Liver (tissue), 9 donors: Measurements from ENCODE around the gene CHMP5. TPM values are rescaled to one million over a fixed set of nuclear protein-coding genes. Genes with fewer than 3 reads are reported as not detected.

ENCODE experiments used
- DNase-seq: peaks from one replicate; pipeline ENCODE4 v3.0.0-alpha.2; 2017; ENCODE audit warnings: low spot score
- H3K27ac ChIP-seq, 2 donors: one replicate each; pipeline ENCODE4 v1.7.0; 2013; ENCODE audit warnings: inconsistent platforms in 2 of 2, low read length in 2 of 2, control low read depth in 1 of 2, low read depth in 1 of 2, mild to moderate bottlenecking in 1 of 2
- H3K27me3 ChIP-seq, 4 donors: one replicate each; pipeline versions ENCODE4 v1.6.1 to v1.7.0; 2013; ENCODE audit warnings: low read length in 3 of 4, inconsistent platforms in 1 of 4, mild to moderate bottlenecking in 1 of 4, moderate library complexity in 1 of 4; ENCODE audit not compliant: control insufficient read depth in 4 of 4, insufficient read depth in 4 of 4
- H3K36me3 ChIP-seq, 4 donors: one replicate each; pipeline versions ENCODE4 v1.6.1 to v1.7.0; 2013; ENCODE audit warnings: low read length in 3 of 4, mild to moderate bottlenecking in 3 of 4, low read depth in 1 of 4, moderate library complexity in 1 of 4; ENCODE audit not compliant: control insufficient read depth in 4 of 4, insufficient read depth in 3 of 4
- H3K4me1 ChIP-seq, 4 donors: one replicate each; pipeline versions ENCODE4 v1.6.1 to v1.7.0; 2013; ENCODE audit warnings: low read length in 3 of 4, mild to moderate bottlenecking in 3 of 4, moderate library complexity in 1 of 4; ENCODE audit not compliant: control insufficient read depth in 4 of 4, insufficient read depth in 4 of 4
- H3K4me3 ChIP-seq, 3 donors: one replicate each; pipeline versions ENCODE4 v1.6.1 to v1.7.0; 2013; ENCODE audit warnings: low read length in 3 of 3, control low read depth in 1 of 3, low read depth in 1 of 3, mild to moderate bottlenecking in 1 of 3
- H3K9ac ChIP-seq, 2 donors: one replicate each; pipeline ENCODE4 v1.7.0; 2013; ENCODE audit warnings: low read length in 2 of 2, mild to moderate bottlenecking in 2 of 2, moderate library complexity in 2 of 2, control low read depth in 1 of 2, low read depth in 1 of 2
- H3K9me3 ChIP-seq, 4 donors: one replicate each; pipeline versions ENCODE4 v1.6.1 to v1.7.0; 2013; ENCODE audit warnings: low read length in 3 of 4; ENCODE audit not compliant: control insufficient read depth in 4 of 4
- EGR1 ChIP-seq, 2 donors: IDR thresholded peaks; 2 replicates each; pipeline ENCODE4 v1.6.1; 2016 to 2018; ENCODE audit warnings: antibody characterized with exemption in 2 of 2, low read depth in 2 of 2
- FOXA1 ChIP-seq: IDR thresholded peaks from 2 replicates; pipeline ENCODE4 v1.6.1; 2016; ENCODE audit warnings: antibody characterized with exemption
- FOXA2 ChIP-seq: IDR thresholded peaks from 2 replicates; pipeline ENCODE4 v1.6.1; 2016; ENCODE audit warnings: antibody characterized with exemption
- GABPA ChIP-seq, 2 donors: IDR thresholded peaks in 1 of 2; conservative IDR thresholded peaks in 1 of 2; 2 replicates each; pipeline ENCODE4 v1.6.1; 2016; ENCODE audit warnings: antibody characterized with exemption in 2 of 2, mild to moderate bottlenecking in 1 of 2, moderate library complexity in 1 of 2
- HNF4A ChIP-seq, 2 donors: conservative IDR thresholded peaks; 2 replicates each; pipeline ENCODE4 v1.6.1; 2016; ENCODE audit warnings: antibody characterized with exemption in 2 of 2, mild to moderate bottlenecking in 2 of 2
- HNF4G ChIP-seq: IDR thresholded peaks from 2 replicates; pipeline ENCODE4 v1.6.1; 2016; ENCODE audit warnings: antibody characterized with exemption
- NR2F2 ChIP-seq: IDR thresholded peaks from 2 replicates; pipeline ENCODE4 v1.6.1; 2016; ENCODE audit warnings: antibody characterized with exemption
- RAD21 ChIP-seq, 2 donors: IDR thresholded peaks; 2 replicates each; pipeline ENCODE4 v1.6.1; 2016; ENCODE audit warnings: antibody characterized with exemption in 2 of 2, mild to moderate bottlenecking in 2 of 2
- RXRA ChIP-seq, 2 donors: IDR thresholded peaks; 2 replicates each; pipeline ENCODE4 v1.6.1; 2017 to 2018; ENCODE audit warnings: antibody characterized with exemption in 2 of 2, mild to moderate bottlenecking in 1 of 2
- SP1 ChIP-seq: IDR thresholded peaks from 2 replicates; pipeline ENCODE4 v1.6.1; 2018; ENCODE audit warnings: antibody characterized with exemption, mild to moderate bottlenecking
- TAF1 ChIP-seq: conservative IDR thresholded peaks from 2 replicates; pipeline ENCODE4 v1.6.1; 2016; ENCODE audit warnings: antibody characterized with exemption, mild to moderate bottlenecking
- YY1 ChIP-seq: IDR thresholded peaks from 2 replicates; pipeline ENCODE4 v1.6.1; 2016; ENCODE audit warnings: antibody characterized with exemption, mild to moderate bottlenecking
- WGBS: extraction: QIAGEN DNeasy Blood & Tissue Kit; methylation state at CpG from one replicate; pipeline ENCODE4 v1.1.7; 2013; 5-methylcytosine and 5-hydroxymethylcytosine counted together
- polyA plus RNA-seq, 2 donors: library from polyadenylated mRNA; stranded (reverse) in 1 of 2; unstranded in 1 of 2; fragments of 200-250 nt in 1 of 2; fragments of >200 nt in 1 of 2; fragmentation: Nextera tagmentation in 1 of 2; extraction: Ambion mirVana in 1 of 2; gene quantifications; one replicate each; pipeline versions ENCODE4 v1.2.1 to v1.2.3, GENCODE V29; 2013 to 2015
- total RNA-seq, 2 donors: library from RNA; depleted of rRNA; stranded (reverse); fragments of >200 nt; gene quantifications; one replicate each; pipeline ENCODE4 v1.2.3, GENCODE V29; 2014
- TF ChIP-seq, protein P1 (sequence below): IDR thresholded peaks from 2 replicates; pipeline ENCODE4 v1.6.1; 2016; ENCODE audit warnings: antibody characterized with exemption
- TF ChIP-seq, protein P2 (sequence below): IDR thresholded peaks from 2 replicates; pipeline ENCODE4 v1.6.1; 2016; ENCODE audit warnings: antibody characterized with exemption
- TF ChIP-seq, protein P3 (sequence below): fragments of 150-350 bp; IDR thresholded peaks from 2 replicates; pipeline ENCODE4 v1.5.1; 2017; ENCODE audit warnings: improper control_type of control experiment, low read depth, low read length; ENCODE audit not compliant: missing input control
- TF ChIP-seq, protein P4 (sequence below): IDR thresholded peaks from 2 replicates; pipeline ENCODE4 v1.6.1; 2016; ENCODE audit warnings: antibody characterized with exemption, mild to moderate bottlenecking
- donor health status: healthy.
- donor health status: healthy.
- donor health status: healthy.
- donor health status: healthy.
- donor health status: healthy.

The CHMP5 gene
- total and polyA plus RNA-seq, 4 donors, result 23.2 to 34.8 (median 27.8) TPM

DNA sequence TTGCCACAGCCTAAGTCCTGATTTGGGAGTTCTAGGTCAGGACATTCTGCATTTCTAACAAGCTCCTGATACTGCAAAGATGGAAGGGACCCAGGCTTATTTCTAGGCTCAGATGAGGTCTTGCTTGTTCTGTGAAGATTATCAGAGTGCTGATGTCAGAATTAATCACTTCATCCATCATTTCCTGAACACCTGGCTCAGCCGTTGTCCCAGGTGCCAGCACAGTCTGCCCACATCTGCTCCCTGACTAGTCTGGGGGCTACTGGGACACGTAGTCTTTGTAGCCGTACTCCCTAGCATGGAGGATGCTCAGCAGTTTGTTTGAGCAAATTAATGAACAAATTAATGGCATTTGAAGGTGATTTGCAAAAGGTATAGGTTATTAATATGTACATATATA is 42.8 kb upstream of the CHMP5 start:
- no peaks in the 10 kb centered on the region for H3K9me3 ChIP-seq
- no peak for TF ChIP-seq NR2F2
- TF ChIP-seq, protein P1, sequence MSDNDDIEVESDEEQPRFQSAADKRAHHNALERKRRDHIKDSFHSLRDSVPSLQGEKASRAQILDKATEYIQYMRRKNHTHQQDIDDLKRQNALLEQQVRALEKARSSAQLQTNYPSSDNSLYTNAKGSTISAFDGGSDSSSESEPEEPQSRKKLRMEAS, result no peak
- TF ChIP-seq EGR1 (IDR thresholded peaks at IDR 0.05; ENCODE audit: low read depth in 2 of 2), result no peak
- no peak for TF ChIP-seq HNF4A (conservative IDR thresholded peaks at IDR 0.05)
- TF ChIP-seq TAF1, result no peak
- TF ChIP-seq, protein P2, sequence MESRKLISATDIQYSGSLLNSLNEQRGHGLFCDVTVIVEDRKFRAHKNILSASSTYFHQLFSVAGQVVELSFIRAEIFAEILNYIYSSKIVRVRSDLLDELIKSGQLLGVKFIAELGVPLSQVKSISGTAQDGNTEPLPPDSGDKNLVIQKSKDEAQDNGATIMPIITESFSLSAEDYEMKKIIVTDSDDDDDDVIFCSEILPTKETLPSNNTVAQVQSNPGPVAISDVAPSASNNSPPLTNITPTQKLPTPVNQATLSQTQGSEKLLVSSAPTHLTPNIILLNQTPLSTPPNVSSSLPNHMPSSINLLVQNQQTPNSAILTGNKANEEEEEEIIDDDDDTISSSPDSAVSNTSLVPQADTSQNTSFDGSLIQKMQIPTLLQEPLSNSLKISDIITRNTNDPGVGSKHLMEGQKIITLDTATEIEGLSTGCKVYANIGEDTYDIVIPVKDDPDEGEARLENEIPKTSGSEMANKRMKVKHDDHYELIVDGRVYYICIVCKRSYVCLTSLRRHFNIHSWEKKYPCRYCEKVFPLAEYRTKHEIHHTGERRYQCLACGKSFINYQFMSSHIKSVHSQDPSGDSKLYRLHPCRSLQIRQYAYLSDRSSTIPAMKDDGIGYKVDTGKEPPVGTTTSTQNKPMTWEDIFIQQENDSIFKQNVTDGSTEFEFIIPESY, result no peak
- no peak for TF ChIP-seq HNF4G
- no peak for TF ChIP-seq FOXA2
- no peak for TF ChIP-seq SP1
- TF ChIP-seq RAD21 (IDR thresholded peaks at IDR 0.05), result no peak
- no peak for TF ChIP-seq YY1
- TF ChIP-seq GABPA (IDR thresholded peaks at IDR 0.05 in 1 of 2, conservative IDR thresholded peaks at IDR 0.05 in 1 of 2), result no peak
- no peak for TF ChIP-seq FOXA1

DNA sequence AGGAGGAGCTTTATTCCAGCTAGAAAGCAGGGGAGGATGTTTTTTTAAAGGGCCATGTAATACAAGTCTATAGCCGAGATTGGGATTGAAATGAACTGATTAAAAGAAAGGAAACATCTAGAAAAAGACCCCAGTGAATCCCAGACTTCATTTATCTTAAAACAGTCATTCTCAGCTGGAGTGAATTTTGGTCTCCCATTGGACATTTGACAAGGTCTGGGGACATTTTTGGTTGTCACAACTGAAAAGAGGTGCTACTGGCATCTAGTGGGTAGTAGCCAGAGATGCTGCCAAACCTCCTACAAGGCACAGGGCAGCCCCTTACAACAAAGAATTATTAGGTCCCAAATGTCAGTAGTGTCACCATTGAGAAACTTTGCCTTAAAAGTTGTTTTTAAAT is 41.2 kb upstream of the CHMP5 start:
- Histone ChIP-seq H3K9me3 (no peaks in the 10 kb centered on the region), H3K9ac (no peak overlapping the region), H3K4me3 (no peak overlapping the region), H3K27me3 (no peaks in the 10 kb centered on the region), H3K27ac (no peak overlapping the region), H3K36me3 (no peaks in the 10 kb centered on the region), H3K4me1 (peaks cover 0 to 4% (median 0%) of the 10 kb centered on the region in 4 donors)
- 82% methylated on average over 1 of the region's 1 CpG for WGBS
- TF ChIP-seq, protein P3, sequence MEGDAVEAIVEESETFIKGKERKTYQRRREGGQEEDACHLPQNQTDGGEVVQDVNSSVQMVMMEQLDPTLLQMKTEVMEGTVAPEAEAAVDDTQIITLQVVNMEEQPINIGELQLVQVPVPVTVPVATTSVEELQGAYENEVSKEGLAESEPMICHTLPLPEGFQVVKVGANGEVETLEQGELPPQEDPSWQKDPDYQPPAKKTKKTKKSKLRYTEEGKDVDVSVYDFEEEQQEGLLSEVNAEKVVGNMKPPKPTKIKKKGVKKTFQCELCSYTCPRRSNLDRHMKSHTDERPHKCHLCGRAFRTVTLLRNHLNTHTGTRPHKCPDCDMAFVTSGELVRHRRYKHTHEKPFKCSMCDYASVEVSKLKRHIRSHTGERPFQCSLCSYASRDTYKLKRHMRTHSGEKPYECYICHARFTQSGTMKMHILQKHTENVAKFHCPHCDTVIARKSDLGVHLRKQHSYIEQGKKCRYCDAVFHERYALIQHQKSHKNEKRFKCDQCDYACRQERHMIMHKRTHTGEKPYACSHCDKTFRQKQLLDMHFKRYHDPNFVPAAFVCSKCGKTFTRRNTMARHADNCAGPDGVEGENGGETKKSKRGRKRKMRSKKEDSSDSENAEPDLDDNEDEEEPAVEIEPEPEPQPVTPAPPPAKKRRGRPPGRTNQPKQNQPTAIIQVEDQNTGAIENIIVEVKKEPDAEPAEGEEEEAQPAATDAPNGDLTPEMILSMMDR, result peak; percentile 14
- TF ChIP-seq, protein P4, sequence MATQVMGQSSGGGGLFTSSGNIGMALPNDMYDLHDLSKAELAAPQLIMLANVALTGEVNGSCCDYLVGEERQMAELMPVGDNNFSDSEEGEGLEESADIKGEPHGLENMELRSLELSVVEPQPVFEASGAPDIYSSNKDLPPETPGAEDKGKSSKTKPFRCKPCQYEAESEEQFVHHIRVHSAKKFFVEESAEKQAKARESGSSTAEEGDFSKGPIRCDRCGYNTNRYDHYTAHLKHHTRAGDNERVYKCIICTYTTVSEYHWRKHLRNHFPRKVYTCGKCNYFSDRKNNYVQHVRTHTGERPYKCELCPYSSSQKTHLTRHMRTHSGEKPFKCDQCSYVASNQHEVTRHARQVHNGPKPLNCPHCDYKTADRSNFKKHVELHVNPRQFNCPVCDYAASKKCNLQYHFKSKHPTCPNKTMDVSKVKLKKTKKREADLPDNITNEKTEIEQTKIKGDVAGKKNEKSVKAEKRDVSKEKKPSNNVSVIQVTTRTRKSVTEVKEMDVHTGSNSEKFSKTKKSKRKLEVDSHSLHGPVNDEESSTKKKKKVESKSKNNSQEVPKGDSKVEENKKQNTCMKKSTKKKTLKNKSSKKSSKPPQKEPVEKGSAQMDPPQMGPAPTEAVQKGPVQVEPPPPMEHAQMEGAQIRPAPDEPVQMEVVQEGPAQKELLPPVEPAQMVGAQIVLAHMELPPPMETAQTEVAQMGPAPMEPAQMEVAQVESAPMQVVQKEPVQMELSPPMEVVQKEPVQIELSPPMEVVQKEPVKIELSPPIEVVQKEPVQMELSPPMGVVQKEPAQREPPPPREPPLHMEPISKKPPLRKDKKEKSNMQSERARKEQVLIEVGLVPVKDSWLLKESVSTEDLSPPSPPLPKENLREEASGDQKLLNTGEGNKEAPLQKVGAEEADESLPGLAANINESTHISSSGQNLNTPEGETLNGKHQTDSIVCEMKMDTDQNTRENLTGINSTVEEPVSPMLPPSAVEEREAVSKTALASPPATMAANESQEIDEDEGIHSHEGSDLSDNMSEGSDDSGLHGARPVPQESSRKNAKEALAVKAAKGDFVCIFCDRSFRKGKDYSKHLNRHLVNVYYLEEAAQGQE, result no peak
- TF ChIP-seq RAD21 (IDR thresholded peaks at IDR 0.05) (peak; percentile 43 to 61), TAF1 (no peak), SP1 (no peak), RXRA (IDR thresholded peaks at IDR 0.05) (no peak), FOXA2 (no peak)
- no peak for DNase-seq

More for the DNA sequence above, 42.8 kb upstream of the CHMP5 start:
- H3K27ac ChIP-seq, result no peak overlapping the region
- WGBS, result 84% methylated on average over 3 of the region's 3 CpGs
- no peaks in the 10 kb centered on the region for H3K36me3 ChIP-seq
- no peak for DNase-seq
- no peaks in the 10 kb centered on the region for H3K27me3 ChIP-seq
- no peak overlapping the region for H3K9ac ChIP-seq
- H3K4me1 ChIP-seq, result peaks cover 0 to 4% (median 0%) of the 10 kb centered on the region in 4 donors
- no peak overlapping the region for H3K4me3 ChIP-seq
